GM21619 (cell line): ENCODE measurements around the gene MERTK.
"Not testable (repeated sequence)": the region's sequence is repeated elsewhere in the genome, so short reads cannot be mapped to it uniquely, and the experiment has no call there.

ENCODE experiments used
- ATAC-seq: cut with Tn5 transposase; IDR thresholded peaks from one replicate; pipeline ENCODE4 v1.9.1; 2021; ENCODE audit not compliant: unreplicated experiment

Gene MERTK

DNA sequence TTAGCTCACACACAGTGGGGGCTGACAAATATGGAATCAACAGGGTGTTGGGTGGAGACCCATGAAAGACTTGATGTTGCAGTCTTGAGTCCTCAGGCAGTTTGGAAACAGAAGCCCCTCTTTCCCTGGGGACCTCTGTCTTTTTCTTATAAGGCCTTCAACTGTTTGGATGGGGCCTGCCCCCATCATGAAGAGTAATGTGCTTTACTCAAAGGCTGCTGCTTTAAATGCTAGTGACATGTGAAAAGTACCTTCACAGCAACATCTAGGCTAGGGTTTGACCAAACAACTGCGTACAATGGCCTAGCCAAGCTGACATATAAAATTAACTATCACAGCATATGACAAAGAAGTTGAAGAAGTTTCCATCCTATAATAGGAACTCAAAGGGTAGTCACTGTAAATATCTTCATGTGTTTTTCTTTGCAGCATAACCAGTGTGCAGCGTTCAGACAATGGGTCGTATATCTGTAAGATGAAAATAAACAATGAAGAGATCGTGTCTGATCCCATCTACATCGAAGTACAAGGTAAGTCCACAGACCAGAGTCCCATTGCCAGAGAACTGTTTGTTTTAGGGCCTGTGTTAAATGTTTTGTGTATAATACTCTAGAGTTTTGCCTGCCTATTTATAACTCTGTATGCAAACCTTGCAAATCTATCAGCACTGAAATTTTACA lies 46.3 kb downstream of the MERTK start:
- no peak for ATAC-seq

DNA sequence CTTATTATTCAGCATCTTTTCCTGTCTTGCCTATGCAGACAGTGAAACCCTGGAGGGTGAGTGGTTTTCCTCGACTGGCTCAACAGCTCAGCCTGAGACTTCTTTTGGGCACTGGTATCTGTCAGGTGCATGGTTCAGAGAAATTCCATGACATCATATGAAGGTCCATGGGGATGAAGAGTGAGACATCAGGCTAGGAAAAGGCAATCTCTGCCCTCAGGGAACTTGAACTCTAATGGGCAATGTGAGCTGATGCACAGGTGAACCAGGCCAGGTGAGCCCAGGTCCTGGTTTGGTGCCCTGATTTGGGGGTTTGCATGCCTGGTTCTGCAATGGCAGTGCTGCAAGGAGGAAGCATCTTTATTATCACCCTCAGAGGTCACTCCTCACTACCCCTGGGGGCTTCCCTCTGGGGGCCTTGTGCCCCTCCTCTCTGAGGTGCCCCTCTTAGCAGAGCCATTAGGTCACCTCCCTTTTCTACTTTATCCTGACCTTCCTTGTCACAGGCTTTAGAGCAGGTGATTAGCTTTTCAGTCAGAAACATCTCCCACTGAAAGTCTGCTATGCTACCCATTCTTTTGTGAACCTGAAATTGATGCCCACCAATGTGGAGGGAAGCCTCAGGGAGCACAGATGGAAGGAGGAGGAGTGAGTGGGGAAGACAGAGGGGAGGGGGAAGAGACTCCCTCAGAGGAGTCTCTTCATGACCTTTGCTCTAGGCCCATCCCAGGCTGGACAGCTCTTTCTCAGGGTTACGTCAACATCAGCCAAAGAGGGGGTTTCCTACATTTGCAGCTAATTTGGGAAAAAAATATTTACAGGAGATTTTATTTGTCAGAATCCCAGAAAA lies 47.3 kb downstream of the MERTK start:
- no peak for ATAC-seq

DNA sequence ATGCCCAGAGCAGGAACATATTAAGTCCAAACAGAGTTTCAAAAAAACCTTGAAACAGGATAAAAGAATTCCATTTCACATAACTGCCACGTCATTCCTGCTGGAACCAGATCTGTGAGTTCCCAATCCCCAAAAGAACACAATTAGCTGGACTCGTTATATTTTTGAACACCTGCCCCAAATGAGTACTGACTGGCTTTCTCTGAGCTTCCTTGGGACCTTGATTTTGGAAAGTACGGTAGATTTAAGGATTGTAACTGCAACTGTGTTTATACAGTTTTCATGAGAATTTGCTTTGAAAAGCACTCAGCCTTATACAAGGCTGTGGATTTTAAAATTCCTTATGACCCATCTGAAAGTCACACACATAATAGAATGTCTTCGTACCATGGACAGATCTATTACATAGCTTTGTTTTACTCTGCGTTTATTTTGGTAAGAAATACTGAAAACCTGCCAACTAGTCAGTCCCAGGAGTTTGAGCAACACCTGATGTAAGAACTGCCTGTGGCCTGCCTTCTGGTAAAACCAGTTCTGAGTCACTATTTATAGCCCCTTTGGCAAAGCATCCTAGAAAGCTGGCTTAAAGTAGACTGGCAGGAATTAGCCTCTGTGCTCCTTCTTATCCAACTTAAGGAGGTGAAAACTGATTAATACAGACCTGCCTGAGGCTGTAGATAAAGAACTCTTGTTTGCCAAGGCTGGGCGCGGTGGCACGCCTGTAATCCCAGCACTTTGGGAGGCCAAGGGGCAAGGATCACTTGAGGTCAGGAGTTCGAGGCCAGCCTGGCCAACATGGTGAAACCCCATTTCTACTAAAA lies 48.1 kb downstream of the MERTK start:
- no peak for ATAC-seq

GRCh38 chr2:111947219-111947618 lies 48.8 kb downstream of the MERTK start:
- ATAC-seq: no peak

DNA sequence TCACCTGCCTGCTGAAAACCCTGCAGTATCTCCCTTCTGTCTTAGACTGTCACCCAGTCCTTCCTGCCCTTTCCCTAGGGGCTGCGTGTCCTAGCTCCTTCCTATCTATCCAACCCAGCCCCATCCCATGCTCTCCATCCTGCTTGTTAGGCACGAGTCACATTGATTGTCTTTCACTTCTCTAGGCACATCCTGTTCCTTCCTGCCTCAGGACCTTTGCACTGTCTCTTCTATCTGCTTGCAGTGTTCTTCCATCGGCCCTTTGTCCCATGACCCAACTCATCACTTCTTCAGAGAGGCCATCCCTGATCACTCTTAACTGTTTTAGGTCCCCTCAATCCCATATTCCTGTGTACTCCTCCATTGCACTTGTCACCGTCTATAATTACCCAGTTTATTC lies 50.4 kb downstream of the MERTK start:
- ATAC-seq: no peak

GRCh38 chr2:111950236-111950635 lies 51.8 kb downstream of the MERTK start:
- ATAC-seq: no peak

DNA sequence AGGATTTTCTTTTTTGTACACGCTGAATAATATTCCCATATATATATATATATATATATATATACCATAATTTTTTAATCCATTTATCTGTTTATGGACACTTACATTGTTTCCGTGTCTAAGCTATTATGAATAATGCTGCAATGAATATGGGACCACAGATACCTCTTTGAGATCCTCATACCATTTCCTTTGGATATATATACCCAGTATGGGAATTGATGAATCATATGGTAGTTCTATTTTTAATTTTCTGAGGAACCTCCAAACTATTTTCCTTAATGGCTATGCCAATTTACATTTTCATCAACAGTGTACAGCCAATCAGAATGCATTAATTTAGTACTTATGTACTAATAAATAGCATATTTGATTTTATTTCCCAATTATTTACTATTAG lies 53.1 kb downstream of the MERTK start:
- ATAC-seq: no peak

- ATAC-seq: no peak
Observed at GRCh38 chr2:111952871-111953452, 54.6 kb downstream of the MERTK start.

DNA sequence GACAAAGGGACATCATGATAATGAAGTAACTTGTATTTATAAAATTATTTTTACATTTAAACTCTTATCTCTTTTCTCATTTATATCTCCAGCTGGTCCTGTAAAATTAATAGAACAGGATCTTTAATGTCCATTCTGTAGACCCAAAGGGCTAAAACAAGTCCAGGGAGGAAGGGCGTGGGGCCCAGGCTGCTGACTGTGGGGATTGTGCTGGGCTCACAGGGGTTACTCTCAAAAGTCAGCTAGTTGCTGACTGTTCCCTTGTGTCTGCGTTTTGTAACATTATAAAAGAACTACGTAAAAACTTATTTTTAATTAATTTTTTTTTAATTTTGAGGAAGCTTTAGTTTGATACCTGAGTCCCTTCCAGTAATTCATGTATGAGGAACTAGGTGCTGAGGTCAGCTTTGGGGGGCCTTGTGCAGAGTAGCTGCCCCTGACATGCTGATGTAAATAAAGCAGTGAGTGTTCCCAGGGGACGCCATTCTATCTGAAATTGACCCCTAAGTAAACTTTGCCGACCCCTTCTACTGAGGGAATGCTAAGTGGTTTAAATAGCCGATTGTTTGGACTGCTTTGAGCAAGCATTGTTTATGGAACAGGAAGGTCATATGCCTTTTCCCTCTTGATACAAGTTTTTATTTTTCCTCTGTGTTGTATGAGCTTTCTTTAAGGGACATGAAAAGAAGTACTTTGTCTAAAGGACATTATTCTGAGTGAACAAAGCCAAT lies 56.4 kb downstream of the MERTK start:
- ATAC-seq: no peak

- ATAC-seq: no peak
Observed at GRCh38 chr2:111957872-111958354, 59.5 kb downstream of the MERTK start.

DNA sequence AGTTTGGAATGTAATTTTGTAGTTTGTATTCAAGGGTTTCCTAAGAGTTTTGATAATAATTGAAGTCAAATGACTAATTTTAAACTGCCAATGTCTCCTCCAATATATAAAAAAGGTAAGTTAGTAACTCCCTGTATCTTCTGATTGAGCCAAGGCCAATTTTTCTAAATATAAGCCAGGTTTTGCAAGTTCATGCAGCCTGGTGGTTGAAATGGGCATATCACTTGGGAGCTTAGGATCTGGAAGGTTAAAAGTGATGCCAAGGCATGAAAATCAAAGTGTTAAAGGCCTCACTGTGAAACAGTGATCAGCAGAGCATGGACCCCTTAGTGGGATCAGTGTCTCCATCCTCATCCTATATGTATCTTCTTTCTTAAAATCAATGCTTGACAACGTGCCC lies 60.5 kb downstream of the MERTK start:
- no peak for ATAC-seq

DNA sequence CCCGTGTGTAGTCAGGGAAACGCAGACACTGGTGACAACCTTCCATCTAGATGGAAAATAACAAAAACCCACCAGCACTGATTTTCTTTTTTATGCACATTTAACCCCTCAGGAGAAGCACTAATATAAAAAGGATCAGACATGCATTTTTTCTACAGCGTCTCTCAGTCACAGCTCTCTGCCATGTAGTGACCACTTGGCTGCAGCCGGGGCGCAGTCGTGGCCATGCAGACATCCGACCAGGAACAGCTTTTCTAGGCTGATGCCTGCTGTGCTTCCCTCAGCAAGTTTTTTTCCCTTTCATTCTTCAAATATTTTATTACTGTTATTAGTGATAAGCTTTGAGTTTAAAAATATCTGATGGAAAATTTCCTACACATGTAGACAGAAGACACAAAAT lies 63.3 kb downstream of the MERTK start:
- ATAC-seq: no peak

- ATAC-seq: not testable (repeated sequence)
Observed at GRCh38 chr2:111963086-111963485, 64.7 kb downstream of the MERTK start.

- not testable (repeated sequence) for ATAC-seq
Observed at GRCh38 chr2:111963508-111963907, 65.1 kb downstream of the MERTK start.

DNA sequence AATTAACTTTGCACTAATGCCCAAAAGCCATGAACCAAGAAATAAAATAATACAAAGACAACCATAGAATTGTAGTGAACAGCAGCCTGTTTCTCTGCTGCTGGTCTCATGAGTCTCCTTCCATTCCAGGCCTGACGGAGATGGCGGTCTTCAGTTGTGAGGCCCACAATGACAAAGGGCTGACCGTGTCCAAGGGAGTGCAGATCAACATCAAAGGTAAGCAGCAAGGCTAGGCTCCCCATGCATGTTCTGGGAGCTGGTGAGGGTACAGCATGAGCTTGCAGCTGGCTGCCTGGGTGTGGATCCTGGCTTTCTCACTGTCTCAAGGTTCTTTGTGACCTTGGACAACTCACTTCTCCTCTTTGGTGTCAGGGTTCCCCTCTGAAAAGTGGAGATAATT lies 66.7 kb downstream of the MERTK start:
- no peak for ATAC-seq

GRCh38 chr2:111966241-111966640 lies 67.8 kb downstream of the MERTK start:
- ATAC-seq: no peak

- no peak for ATAC-seq
Observed at GRCh38 chr2:111967018-111967417, 68.6 kb downstream of the MERTK start.

DNA sequence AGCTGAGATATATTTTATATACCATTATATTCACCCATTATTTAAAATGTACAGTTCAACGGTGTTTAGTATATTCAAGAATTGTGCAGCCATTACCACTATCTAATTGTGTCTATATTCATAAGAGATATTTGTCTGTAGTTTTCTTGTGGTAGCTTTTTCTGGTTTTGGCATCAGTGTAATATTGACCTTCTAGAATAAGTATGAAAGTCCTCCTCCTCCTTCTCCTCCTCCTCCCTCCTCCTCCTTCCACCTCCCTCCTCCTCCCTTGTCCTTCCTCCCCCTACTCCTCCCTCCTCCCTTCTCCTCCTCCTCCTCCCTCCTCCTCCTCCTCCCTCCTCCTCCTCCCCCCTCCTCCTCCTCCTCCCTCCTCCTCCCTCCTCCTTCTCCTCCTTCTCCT lies 72.0 kb downstream of the MERTK start:
- no peak for ATAC-seq

GRCh38 chr2:111972955-111973565 lies 74.7 kb downstream of the MERTK start:
- no peak for ATAC-seq

DNA sequence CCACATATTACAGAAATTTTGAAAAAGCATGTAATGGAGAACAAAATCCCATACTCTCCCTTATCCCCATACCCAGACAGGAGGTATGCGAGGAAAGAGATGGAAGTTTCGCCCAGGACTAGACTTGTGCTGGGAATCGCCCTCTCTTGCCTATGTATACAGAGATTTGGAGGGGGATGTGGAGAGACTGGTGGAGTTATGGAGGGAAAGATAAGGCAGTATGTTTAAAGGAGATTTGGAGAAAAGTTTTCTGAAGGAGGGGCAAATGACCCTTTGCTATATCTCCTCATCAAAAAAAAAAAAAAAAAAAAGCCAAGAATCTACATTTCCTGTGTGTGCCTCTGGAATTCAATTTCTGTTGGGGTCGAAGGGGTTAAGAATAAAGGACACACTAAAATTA lies 75.3 kb downstream of the MERTK start:
- ATAC-seq: no peak
